NCI-H1048 (cell line): ENCODE results near the gene KCNIP4.

Experiments used
- DNase-seq: peaks from one replicate; lab custom pipeline; 2025; lab: John Stamatoyannopoulos, UW

KCNIP4 gene

GRCh38 chr4:21848021-21848420 lies 100.6 kb downstream of the KCNIP4 start:
- no peak for DNase-seq

DNA sequence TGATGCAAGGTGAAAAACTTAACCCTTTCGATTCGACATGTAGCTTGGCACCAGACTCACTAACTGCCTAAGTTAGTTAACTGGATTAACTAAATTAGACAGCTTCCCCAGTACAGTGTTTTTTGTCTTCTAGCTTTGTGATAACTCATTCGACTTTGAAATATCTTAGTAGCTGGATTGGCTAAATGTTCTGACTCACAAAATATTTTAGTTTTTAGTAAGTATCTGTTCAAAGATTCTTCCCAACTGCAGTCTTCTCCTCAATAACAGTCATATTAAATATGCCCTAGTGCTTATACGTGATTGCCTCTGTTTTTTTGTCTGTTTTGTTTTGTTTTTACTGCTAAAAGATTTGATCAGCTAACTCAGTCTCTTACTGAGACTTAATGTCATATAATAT lies 102.9 kb downstream of the KCNIP4 start:
- no peak for DNase-seq

GRCh38 chr4:21835712-21836111 lies 112.9 kb downstream of the KCNIP4 start:
- DNase-seq, result no peak

DNA sequence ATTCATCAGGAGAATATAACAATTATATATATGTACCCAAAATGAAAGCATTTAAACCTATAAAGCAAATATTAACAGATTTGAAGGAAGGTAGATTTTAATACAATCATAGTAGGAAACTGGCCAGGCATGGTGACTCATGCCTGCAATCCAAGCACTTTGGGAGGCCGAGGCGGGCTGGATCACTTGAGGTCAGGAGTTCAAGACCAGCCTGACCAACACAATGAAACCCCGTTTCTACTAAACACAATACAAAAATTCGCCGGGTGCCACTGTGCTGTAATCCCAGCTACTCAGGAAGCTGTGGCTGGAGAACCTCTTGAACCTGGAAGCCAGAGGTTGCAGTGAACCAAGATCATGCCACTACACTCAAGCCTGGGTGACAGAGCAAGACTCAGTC lies 118.3 kb downstream of the KCNIP4 start:
- no peak for DNase-seq

DNA sequence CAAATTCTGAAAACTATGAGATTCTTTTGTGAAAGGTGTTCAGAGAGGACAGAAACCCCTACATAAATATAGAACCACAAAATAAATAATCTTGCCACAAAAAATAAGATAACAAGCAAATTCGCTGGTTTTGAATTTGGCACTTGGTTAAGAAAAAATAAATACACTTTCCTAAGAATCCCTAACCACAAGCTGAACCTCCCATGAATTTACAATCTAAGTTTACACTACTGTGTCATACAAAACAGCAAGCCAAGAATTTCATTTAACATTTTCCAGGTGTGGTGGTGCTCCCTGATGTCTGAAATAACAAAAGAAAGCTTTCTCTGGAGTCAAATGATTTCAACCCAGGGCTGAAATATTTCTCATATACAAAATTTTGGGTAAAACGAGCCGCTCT lies 121.0 kb downstream of the KCNIP4 start:
- no peak for DNase-seq

- no peak for DNase-seq
Measured at GRCh38 chr4:21826071-21826470, 122.5 kb downstream of the KCNIP4 start.

- no peak for DNase-seq
Measured at GRCh38 chr4:21819086-21819485, 129.5 kb downstream of the KCNIP4 start.

DNA sequence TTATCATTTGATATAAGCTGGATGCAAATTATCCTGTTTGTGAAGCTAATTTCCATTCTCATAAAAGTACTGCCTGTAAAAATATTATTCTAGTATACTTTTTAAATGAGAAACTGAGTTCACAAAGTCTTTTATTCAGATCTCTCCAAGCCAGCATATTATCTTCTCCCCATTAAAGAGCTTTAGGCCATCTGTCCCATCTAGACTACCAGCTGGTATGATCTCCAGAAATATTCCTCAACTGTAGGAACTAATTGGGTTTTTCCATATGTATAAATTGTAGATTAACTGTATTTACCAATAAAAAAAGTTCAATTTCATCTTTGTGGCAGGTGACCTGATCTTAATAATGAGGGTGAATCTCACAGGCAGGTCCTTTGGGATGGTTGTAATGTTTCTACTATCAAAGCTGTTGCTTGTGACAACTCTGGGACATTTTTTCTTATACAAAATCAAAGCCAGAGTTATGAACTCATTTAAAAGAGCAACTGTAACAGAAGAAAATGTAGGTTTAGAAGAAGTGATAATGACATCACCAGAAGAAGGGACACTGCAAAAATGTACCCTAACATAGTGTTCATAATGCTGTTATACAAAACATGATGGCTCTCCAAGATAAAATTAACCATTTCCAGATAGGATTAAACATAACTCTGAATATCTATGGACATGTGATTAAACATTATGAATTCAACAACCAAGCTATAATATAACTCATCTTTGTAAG lies 132.8 kb downstream of the KCNIP4 start:
- DNase-seq, result no peak

- no peak for DNase-seq
Measured at GRCh38 chr4:21811565-21811964, 137.0 kb downstream of the KCNIP4 start.

DNA sequence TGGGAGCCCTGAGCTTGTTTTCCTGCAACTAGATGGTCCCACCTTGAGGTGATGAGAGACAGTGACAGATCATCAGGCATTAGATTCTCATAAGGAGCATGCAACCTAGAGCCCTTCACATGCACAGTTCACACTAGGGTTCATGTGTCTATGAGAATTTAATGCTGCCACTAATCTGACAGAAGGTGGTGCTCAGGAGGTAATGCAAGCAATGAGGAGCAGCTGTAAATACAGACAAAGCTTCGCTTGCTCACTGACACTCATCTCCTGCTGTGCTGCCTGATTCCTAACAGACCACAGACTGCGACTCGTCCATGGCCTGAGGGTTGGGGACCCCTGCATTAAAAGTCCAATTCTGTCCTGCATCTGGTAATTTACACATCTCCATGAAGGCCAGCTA lies 141.6 kb downstream of the KCNIP4 start:
- DNase-seq, result no peak

DNA sequence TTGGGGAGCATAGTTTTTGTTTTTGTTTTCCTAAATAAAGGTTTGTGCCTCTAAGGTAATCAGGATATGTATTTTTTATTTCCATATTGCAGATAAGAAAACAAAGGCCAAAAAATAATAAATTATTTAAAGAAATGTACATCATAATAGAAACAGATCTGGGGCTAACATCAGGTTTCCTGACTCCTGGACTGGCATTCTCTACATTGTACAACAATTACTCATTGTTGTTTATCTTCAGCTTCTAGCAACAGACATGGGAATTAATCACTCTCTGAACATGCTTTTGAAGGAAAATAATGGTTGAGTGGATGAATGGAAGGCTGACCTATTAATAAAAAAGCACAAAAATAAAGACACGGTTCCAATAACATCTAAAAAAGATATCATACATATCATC lies 146.2 kb downstream of the KCNIP4 start:
- DNase-seq, result no peak

DNA sequence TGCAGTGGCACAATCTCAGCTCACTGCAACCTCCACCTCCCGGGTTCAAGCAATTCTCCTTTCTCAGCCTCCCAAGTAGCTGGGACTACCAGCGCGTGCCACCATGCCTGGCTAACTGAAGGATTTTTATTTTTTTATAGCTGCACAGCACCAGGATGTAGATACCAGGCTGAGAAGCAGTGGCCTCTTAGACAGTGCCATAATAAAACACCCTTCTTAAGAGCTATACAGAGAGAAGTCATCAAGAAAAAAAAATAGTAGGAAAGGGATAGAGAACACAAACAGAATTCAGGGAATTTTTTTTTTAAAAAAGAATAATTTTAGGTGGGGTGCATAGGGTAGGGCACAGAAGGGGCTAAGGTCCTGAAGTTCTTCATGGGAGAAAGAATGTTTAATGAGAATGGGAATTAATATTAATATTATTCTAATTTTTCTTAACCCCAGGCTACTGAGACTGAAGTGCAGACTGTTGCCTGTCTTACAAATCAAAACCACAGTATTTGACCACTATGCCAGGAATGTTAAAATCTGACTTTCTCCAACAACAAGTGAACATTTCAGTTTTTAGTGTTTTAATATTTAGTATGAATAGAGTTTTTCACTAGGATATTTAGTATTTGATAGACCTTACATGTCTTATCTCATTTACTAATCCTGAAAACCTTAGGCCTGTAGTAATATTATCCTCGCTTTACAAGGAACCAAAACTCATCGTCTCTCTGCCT lies 146.7 kb downstream of the KCNIP4 start:
- DNase-seq, result no peak

GRCh38 chr4:21795091-21795490 lies 153.5 kb downstream of the KCNIP4 start:
- DNase-seq, result no peak

DNA sequence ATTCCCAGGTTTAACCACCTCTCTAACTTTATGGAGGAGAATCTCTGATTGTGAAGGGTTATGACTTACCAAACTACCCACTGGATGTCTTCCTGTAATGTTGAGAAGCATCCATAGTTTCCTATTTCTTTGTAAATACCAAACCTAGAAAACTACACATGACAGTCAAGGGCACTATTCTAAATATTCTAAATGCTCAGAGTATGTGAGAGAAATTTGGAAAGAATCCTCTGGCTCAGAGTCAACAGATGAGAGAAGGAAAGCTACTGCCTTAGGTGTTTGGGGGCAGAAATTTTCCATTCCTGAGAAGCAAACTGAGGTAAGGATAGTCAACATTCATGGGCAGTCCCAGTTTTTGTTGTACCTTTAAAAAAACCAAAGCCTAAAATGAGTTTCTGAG lies 155.8 kb downstream of the KCNIP4 start:
- DNase-seq, result no peak

DNA sequence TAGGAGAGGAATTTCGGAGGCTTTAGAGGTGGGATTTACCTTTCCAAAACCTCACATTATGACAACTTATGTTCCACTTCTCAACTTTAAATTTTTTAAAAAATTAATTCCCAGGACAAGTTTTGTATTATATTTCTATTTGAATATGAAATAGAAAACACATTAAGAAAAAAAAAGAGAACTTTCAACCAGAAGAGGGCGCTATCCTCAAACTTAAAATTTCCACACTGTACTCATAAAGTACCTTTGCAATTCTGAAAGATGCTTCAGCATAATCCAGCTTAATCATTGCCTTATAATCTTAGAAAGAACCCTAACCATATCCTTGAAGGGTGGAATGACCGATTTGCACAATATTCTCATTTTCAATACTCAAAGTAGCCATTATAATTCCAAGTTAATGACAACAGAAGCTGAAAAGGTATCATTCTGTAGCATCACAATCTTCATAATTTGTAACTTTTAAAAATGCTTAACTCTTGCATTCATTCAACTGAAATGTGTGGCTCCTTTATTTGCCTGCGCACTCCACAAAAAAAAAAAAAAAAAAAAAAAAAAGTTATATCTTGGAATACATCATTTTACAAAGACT lies 158.0 kb downstream of the KCNIP4 start:
- no peak for DNase-seq

DNA sequence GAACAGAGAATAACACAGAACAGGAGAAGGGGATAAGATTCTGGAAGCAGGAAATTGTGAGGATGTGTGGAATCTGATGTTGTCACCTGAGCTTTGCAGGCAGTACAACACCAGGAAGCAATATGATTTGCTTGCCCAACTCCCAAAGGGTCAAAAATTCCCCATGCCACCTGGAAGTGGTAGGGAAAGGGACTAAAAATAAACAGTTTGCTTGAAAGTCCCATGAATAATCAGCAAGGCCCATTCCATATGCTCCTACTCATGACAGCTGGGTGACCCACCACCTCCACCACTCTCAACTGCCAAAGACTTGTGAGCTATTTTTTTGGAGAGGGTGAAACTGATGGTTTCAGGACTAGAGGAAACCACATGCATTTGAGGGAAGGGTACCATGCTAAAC lies 168.4 kb downstream of the KCNIP4 start:
- DNase-seq, result no peak

- no peak for DNase-seq
Measured at GRCh38 chr4:21778702-21779101, 169.9 kb downstream of the KCNIP4 start.

- no peak for DNase-seq
Measured at GRCh38 chr4:21775703-21776102, 172.9 kb downstream of the KCNIP4 start.

GRCh38 chr4:21769404-21770147 lies 179.0 kb downstream of the KCNIP4 start:
- no peak for DNase-seq

- peak; percentile 40 for DNase-seq
Measured at GRCh38 chr4:21768349-21769310, 179.9 kb downstream of the KCNIP4 start.

GRCh38 chr4:21765810-21766407 lies 182.7 kb downstream of the KCNIP4 start:
- no peak for DNase-seq
